GM19025 (cell line): ENCODE measurements around the gene CSK.
"Not testable (repeated sequence)": the region's sequence is repeated elsewhere in the genome, so short reads cannot be mapped to it uniquely, and the experiment has no call there.

Experiments
- ATAC-seq: cut with Tn5 transposase; IDR thresholded peaks from one replicate; pipeline ENCODE4 v1.9.1; 2021; ENCODE audit warnings: mild to moderate bottlenecking, low read depth, moderate library complexity; ENCODE audit not compliant: unreplicated experiment

CSK gene

DNA sequence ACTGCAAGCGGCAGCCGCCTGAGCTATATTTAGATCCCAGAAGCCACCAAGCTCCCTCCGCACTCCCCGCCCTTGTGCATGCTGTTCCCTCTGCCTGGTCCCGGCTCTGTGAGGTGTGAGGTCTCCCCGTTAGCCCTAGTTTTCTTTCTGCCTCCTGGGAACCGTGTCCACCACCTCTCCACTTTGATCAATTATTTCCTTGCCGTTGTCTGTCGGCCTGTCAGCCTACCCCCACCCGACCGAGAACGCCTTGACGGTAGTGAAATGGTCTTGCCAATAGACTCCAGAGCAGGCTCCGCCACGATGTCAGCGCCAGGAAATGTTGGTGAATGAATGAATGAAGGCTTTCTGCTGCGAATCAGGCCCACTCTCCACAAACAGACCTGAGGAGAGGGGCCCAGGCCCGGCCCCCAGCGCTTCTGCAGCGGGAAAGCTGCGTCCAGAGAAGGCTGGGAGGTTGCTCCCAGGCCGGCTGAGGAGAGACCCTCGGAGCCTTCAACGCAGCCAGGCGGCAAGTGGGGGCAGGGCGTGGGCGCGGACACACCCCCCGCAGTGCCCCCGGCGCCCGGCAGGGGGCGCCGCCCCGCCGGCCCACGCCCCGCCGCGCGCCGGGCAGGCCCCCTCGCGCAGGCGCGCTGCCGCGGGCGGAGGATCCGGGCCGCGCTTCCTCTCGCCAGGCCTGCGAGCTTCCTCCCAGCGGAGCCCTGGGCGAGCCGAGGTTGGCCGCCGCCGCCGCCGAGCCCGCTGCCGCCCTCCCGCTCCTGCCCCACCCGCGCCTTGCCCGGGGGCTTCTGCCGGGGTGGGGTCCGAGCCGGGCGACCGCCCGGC, at the start of gene CSK:
CSK (plus strand) TSS at position 650 of the 828 bp plus-strand sequence. CDS start 16,218 bp downstream, outside the sequence.
- peak; percentile 31 for ATAC-seq

DNA sequence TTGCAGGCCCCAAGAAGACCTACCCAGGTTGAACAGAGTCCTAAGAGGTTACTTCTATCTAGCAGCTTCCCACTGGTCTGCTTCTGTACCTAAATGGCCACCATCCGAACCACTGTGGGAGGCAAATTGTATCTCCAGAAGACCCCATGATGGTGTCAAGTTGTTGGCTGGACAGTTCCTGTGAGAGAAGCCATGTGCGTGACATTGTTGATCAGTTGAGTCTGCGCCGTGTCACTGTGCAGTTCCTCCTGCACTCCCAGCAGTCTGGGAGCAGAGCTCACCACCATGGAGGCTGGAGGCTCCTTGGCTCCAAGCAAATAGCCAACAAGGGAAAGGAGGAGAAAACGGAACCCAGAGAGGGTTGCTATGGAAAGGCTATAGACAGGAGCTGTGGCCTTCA, 49.0 kb upstream of the CSK start:
- no peak for ATAC-seq

DNA sequence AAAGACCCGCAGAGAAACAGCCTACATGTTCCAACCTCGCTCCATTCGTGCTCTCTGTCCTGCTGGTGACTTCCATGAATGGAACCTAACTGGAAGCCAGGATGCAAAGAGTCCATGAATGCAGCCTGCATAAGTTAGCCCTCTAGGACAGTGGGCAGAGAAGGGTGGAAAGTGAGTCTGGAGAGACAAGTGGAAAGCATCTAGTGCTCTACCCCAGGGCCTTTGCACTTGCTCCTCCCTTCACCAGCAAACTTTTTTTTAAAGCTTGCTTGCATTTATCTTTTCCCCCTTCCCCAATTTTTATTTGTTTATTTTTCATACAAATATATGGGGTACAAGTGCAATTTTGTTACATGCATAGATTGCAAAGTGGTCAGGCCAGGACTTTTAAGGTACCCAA, 48.6 kb upstream of the CSK start:
- ATAC-seq, result no peak

DNA sequence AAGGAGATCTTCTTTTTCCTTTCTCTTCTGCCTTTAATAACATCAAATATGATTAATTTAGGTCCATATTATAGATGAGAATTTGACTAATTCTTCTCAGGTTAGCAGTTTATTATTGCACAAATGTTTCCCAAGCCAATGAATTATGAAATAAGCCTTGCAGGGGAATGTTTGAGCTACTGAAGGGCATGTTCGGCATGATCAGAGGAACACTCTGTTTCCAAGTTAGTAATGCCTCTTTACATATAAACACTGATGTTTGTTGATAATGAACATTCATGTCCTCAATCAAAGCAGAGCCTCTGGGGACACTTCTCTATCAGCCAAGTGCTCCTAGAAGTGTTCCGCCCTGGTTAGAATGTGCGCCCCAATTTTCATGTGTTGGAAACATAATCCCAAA, 46.6 kb upstream of the CSK start:
- ATAC-seq, result no peak

DNA sequence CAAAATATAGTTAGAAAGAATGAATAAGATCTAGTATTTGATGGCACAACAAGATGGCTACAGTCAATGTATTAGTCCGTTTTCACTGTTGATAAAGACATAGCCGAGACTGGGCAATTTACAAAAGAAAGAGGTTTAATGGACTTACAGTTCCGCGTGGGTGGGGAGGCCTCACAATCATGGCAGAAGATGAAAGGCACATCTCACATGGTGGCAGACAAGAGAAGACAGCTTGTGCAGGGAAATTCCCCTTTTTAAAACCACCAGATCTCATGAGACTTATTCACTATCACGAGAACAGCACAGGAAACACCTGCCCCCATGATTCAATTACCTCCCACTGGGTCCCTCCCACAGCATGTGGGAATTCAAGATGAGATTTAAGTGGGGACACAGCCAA, 43.6 kb upstream of the CSK start:
- not testable (repeated sequence) for ATAC-seq

DNA sequence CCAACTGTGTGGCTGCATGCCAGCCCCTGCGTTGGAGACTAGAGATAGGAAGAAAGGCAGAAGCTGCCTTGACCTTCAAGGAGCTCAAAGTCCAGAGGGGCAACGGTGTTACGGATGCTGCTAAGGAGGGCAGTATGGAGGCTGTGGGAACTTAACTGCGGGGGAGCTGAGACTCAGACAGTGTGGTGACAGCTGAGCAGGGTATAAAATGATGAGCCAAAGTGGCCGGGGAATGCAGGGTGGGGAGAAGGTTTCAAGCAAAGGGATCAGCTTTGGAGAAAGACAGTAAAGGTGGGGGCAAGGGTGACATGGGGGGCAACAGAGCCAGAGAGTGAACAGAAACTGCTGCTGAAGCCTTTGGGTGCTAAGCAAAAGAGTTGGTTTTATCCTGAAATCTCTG, 39.5 kb upstream of the CSK start:
- ATAC-seq, result no peak

DNA sequence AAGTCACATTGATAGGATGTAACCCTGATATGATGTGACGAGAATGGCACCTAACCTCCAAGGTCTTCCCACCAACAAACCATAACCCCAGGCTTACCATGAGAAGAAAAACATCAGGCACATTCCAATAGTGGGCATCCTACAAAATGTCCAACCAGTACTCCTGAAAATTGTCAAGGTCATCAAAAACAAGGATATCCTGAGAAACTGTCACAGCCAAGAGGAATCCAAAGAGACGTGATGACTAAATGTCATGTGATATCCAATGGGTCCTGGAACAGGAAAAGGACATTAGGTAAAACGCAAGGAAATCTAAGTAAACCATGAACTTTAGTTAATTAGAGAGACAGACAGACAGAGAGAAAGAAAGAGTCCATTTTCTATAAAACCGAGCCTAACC, 35.5 kb upstream of the CSK start:
- ATAC-seq, result no peak

DNA sequence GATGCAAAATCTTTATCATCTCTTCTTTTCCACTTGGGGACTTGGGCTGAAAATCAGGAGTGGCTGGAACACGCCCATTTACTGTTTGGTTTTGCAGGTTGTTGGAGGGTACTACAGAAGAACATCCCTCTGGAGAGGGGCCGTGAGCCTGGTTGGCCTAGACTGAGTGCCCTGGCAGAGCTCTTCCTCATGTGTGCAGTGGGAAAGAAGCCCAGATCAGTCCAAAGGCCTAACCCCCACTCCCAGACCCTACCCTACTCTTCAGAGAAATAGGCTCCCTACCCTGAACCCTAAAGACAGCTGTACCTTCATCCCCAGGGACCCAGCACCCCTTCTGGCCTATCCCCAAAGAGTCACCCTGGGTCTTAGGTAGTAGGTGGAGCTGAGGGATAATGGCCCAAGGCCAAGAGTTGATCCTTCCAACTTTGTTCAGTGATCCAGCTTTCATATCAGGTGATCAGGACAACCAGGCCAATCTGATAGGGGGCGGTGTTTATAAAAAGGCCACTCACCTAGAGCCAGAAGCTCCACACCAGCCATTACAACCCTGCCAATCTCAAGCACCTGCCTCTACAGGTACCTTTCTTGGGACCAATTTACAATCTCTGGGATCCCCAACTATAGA, 33.4 kb upstream of the CSK start, which contains the start of gene CYP1A2:
CYP1A2 (plus strand) TSS at position 524 of the 625 bp plus-strand sequence. CDS start 894 bp downstream, outside the sequence.
- no peak for ATAC-seq

DNA sequence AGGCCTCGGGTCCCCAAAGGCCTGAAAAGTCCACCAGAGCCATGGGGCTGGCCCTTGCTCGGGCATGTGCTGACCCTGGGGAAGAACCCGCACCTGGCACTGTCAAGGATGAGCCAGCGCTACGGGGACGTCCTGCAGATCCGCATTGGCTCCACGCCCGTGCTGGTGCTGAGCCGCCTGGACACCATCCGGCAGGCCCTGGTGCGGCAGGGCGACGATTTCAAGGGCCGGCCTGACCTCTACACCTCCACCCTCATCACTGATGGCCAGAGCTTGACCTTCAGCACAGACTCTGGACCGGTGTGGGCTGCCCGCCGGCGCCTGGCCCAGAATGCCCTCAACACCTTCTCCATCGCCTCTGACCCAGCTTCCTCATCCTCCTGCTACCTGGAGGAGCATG, 32.0 kb upstream of the CSK start:
- no peak for ATAC-seq

DNA sequence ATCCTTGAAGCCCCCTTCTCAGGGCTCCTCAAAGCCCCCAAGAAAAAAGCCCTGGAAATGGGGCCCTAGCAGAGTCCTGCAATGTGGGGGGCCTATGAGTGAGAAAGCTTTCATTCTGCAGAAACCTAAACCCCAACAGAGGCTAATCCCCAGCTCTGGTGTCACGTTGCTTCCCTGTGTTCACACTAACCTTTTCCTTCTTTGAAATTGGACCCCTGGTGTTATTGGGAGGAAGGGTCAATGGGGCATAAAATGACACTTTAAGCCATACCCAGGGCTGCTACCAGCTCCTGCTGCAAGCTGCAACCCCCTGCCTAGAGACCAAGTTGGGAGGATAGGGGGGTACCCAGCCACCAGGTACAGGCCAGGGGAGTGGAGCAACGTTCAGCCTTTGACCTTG, 31.1 kb upstream of the CSK start:
- ATAC-seq, result no peak

DNA sequence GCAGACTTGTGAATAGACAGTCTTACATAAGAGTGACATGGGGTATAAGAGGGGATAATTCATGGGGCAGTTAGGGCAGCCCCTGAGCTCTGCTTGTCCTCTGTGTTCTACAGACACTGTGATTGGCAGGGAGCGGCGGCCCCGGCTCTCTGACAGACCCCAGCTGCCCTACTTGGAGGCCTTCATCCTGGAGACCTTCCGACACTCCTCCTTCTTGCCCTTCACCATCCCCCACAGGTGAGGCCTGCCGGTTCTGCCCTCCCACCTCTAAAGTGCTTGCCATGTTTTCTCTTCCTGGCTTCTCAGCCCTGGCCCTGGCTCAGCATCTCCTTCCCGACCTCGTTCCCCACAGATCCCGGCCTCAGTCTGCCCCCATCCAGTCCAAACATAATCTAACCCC, 29.9 kb upstream of the CSK start:
- no peak for ATAC-seq

DNA sequence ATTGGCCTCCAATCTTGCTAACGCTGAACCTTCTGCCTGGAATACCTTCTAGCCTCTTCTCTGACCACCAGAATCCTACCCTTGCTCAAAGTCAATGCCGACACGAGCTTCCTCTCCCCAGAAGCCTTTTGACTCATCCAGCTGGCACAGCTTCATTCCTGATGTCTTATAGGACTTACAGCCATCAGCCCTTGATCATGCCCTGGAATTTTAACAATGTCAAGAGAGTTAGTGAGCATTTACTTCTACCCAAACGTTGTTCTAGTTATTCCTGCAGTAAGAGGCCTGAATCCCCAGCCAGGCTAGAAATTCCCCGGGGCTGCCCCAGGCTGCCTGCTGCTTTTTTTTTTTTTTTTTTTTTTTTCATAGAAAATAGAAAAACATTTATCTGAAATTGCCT, 29.3 kb upstream of the CSK start:
- ATAC-seq, result no peak

DNA sequence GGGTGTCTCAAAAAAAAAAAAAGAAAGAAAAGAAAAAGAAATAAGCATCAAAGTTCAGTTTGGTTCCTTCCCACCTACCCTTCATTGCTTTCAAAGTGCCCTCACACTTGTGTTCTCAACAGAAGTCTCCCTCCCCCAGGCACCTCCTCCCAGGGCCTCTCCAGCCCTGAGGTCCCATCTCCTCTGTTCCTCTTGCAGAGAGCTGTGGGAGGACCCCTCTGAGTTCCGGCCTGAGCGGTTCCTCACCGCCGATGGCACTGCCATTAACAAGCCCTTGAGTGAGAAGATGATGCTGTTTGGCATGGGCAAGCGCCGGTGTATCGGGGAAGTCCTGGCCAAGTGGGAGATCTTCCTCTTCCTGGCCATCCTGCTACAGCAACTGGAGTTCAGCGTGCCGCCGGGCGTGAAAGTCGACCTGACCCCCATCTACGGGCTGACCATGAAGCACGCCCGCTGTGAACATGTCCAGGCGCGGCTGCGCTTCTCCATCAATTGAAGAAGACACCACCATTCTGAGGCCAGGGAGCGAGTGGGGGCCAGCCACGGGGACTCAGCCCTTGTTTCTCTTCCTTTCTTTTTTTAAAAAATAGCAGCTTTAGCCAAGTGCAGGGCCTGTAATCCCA, 27.2 kb upstream of the CSK start:
- ATAC-seq, result no peak

DNA sequence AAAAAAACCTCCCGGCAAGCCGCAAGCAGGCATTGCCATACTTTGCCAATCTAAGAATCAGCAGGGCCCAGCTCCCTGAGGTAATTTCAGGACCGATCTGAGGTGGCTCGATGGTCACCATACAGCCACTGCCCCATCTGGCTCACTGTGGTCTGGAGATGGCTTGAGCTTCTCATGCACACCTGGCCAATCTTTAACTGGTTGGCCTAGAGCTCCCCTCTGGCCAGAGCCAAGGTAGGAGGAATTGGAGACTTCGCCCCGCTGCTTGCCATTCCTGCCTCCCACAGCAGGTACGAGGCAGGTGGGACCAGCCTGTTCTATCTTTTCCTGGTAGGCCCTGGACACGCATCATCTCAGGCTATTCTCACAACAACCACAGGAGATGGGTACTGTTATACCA, 23.1 kb upstream of the CSK start:
- no peak for ATAC-seq

DNA sequence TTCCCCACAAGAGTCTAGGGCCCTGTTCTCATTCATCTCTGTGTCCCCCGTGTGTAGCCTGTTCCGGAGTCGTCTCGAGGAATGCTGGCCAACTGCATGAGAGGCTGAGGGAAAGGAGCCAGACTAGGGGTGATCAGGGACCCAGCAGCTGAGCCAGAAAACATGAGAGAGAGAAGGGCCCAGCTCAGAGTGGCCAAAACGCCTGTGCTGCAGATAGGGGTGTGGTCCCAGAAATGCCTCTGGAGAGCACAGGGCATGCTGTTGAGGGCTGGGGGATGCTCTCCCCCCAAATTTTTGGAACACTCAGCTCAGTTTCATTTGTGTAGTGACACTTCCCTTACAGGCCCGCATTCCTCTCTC, 19.1 kb upstream of the CSK start:
- no peak for ATAC-seq

DNA sequence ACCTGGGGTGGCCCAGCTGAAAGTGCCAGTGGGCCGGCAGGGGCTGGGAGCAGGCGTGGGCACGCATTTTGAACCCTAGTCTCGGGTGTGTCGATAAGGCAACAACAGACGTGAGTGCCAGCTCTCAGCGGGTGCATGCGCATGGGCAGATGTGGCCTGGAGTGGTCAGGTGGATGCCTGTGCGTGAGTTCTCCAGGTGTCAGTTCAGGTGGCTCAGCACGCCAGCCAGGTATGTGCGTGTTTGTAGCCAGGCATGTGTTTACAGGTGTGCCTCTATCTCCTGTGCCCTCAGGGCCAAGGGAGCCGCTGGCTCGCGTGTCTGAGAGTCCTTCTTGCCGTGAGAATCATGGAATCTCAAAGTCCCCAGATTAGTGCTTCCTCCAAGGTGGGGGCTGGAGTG, 18.5 kb upstream of the CSK start:
- no peak for ATAC-seq

DNA sequence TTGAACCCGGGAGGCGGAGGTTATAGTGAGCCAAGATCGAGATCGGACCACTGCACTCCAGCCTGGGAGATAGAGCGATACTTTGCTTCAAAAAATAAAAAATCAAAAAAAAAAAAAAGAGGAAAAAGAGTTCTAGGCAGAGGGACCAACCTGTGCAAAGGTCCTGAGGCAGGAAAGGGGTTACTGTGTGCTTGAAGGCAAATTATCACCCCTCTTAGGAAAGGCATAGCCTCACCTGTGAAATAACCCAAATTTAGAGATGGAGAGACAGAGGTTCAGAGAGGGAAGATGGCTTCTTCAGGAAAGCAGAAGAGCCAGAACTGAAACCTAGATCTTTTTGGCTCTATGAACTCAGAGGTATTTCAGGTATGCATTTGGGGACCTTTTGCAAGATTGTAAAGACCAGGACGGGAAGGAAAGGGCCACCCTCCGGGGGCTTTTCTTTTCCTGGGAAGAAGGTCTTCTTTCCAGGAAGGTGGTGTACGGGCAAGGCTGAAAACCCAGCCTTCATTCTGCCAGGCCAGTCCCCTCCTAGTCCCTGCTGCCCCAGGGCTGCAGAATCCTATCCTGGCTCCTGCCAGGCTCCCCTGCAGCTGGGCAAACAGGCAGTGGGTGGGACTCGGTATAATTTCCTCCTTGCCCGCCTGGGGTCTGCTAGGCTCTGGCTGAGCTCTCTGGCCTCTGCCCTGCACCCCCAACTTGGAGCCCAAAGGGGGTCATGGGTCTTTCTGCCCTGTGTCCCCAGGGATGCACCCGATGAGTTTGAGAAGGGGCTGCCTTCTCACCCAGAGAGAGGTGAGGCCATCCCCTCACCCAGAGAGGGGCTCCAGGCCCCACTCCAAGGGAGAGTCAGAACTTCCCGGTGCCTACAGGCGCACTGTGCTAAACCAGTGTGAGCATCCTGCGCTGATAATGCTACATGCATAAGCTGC, 14.4 kb upstream of the CSK start:
- no peak for ATAC-seq

DNA sequence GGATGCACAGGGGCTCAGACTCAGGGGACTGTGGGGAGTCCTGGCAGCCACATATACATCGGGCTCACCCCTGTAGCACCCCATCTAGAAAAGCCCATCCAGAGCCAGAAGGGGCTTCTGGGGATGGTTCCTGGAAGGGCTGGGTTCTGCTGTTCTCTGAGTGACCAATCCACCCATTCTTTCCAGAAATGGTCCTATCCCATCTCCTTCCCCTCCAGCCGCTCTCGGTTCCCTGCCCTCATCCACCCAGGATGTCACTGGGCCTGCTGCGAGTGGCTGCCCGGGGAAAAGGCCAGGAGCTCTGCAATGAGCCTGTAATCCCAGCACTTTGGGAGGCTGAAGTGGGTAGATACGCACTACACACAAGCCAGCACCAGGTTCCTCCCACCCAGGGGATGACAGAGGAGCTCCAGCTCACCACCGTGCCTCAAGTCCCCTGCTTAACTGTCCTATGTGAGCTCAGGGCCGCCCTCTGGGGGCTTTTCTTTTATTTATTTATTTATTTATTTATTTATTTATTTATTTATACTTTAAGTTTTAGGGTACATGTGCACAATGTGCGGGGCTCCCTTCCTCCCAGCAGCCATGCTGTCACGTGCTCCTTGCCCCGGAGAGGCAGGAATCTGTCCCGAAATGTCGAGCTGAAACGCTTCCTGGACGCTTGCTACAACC, 13.6 kb upstream of the CSK start:
- no peak for ATAC-seq

DNA sequence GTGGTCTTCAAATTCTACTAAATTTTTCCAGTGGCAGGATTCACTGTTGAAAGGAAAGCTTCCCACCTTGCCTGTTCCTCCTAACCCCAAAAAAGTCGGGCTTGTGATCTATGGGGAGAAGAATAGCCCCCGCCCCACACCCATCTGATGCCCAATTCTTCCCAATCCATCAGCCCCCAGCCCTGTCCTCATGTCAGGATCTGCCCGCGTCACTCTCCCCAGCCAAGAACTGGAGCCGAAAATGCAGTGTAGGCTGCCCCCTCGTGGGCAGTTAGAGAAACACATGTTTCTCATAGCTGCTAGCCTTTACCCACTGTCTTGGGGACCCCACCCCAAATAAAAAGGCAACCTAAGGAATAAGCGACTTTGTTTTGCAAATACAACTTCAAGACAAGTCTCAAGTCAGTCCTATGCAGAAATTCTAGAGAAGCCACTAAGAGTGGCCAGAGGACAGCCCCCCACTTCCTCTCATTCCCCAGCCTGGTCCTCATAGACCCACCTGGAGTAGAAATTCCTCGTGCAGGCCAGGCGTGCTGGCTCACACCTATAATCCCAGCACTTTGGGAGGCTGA, 13.0 kb upstream of the CSK start:
- no peak for ATAC-seq
